ENCODE data around the gene NPHS1. TPM values are rescaled to one million over a fixed set of nuclear protein-coding genes. Genes with fewer than 3 reads are reported as not detected.

Gene NPHS1
- total RNA-seq, 1 experiment from 2014 or later = not detected

DNA sequence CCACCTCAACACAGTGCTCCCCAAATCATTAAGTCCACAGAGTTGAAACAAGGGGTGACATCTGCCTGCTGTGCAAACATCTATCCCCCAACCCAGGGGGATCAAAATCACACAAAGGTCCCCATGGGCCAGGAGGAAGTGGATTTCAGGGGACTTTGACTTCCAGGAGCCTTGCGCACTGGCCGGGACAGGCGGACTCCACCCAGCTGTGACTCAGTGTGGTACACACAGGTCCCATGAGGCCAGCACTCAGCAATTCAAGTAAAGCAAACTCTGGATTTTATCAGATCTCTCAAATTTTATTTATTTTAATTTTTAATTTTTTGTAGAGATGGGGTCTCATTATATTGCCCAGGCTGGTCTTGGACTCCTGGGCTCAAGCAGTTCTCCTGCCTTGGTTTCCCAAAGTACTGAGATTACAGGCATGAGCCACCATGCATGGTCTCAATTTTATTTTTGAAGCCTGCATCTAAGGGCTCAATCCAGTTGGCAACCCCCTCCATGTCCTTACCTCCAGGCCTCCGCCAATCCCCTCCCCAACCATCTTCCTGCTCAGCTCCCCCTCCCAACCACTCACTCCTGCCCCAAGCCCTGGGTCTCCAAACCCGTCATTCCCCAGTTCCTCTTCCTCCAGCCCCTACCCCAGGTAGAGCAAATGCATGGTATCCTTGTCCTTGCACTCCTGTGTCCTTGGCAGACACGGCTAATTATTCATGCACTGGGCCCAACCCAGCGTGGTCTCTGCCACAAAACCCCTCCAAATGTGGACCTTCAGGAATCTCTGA is 58.7 kb downstream of the NPHS1 start:
- Histone ChIP-seq H3K27me3 (replicated peaks; ENCODE audit: insufficient read depth, low read depth, low read length, poor library complexity) (peaks cover 16% of the 10 kb centered on the region), H3K4me1 (ENCODE audit: insufficient read depth, low read length, poor library complexity, severe bottlenecking) (no peaks in the 10 kb centered on the region), H3K36me3 (ENCODE audit: insufficient read depth, low read length, poor library complexity, severe bottlenecking) (no peaks in the 10 kb centered on the region), H3K9me3 (ENCODE audit: low read depth, low read length, poor library complexity, severe bottlenecking) (no peaks in the 10 kb centered on the region), H3K27ac (ENCODE audit: low read depth, low read length, poor library complexity, severe bottlenecking) (no peak overlapping the region), H3K4me3 (ENCODE audit: low read depth, low read length, poor library complexity, severe bottlenecking) (no peak overlapping the region)
- POLR2A ChIA-PET (ENCODE audit: low non-redundant PET) = no interaction called here
- no peak for DNase-seq (ENCODE audit: low spot score)
- no TSS peak for BruUV-seq (replicated peaks)
- intact Hi-C loops (cut with micrococcal nuclease; ENCODE audit: unreplicated experiment) = no loop called here
- TF ChIP-seq EZH2 (IDR thresholded peaks at IDR 0.05; ENCODE audit: borderline replicate concordance, low read depth, low read length, poor library complexity, severe bottlenecking) (no peak), CTCF (conservative IDR thresholded peaks at IDR 0.05; ENCODE audit: low read depth, low read length) (no peak)
- CTCF ChIA-PET = no interaction called here

DNA sequence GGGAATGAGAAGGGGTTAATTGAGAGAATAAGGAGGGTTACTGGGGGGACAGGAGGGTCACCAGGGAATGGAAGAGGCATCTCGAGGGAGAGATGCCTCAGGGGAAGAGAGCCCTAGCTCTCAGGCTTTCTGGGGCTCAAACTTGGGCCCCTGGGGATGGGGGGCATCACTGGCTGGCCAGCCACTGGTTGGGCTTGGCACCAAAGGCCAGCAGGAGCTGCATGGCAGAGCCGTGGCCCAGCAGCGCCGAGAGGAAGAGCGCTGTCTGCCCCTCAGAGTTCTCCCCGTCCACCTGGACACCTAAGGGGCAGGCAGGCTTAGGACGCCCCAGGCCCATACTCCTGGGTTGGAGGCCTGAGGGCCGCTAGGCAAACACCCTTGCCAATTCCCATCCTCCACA is 59.4 kb downstream of the NPHS1 start:
- Histone ChIP-seq H3K27ac (ENCODE audit: low read depth, low read length, poor library complexity, severe bottlenecking) (no peak overlapping the region), H3K4me3 (ENCODE audit: low read depth, low read length, poor library complexity, severe bottlenecking) (no peak overlapping the region), H3K4me1 (ENCODE audit: insufficient read depth, low read length, poor library complexity, severe bottlenecking) (no peaks in the 10 kb centered on the region), H3K27me3 (replicated peaks; ENCODE audit: insufficient read depth, low read depth, low read length, poor library complexity) (peaks cover 14% of the 10 kb centered on the region), H3K36me3 (ENCODE audit: insufficient read depth, low read length, poor library complexity, severe bottlenecking) (no peaks in the 10 kb centered on the region), H3K9me3 (ENCODE audit: low read depth, low read length, poor library complexity, severe bottlenecking) (no peaks in the 10 kb centered on the region)
- no TSS peak for BruUV-seq (replicated peaks)
- POLR2A ChIA-PET (ENCODE audit: low non-redundant PET) = no interaction called here
- CTCF ChIA-PET = no interaction called here
- intact Hi-C loops (cut with micrococcal nuclease; ENCODE audit: unreplicated experiment) = no loop called here
- TF ChIP-seq CTCF (conservative IDR thresholded peaks at IDR 0.05; ENCODE audit: low read depth, low read length) (no peak), EZH2 (IDR thresholded peaks at IDR 0.05; ENCODE audit: borderline replicate concordance, low read depth, low read length, poor library complexity, severe bottlenecking) (no peak)
- no peak for DNase-seq (ENCODE audit: low spot score)

- TF ChIP-seq EZH2 (IDR thresholded peaks at IDR 0.05; ENCODE audit: borderline replicate concordance, low read depth, low read length, poor library complexity, severe bottlenecking) (no peak), CTCF (conservative IDR thresholded peaks at IDR 0.05; ENCODE audit: low read depth, low read length) (no peak)
- Histone ChIP-seq H3K4me1 (ENCODE audit: insufficient read depth, low read length, poor library complexity, severe bottlenecking) (no peaks in the 10 kb centered on the region), H3K27me3 (replicated peaks; ENCODE audit: insufficient read depth, low read depth, low read length, poor library complexity) (peaks cover 9% of the 10 kb centered on the region), H3K4me3 (ENCODE audit: low read depth, low read length, poor library complexity, severe bottlenecking) (no peak overlapping the region), H3K27ac (ENCODE audit: low read depth, low read length, poor library complexity, severe bottlenecking) (no peak overlapping the region), H3K9me3 (ENCODE audit: low read depth, low read length, poor library complexity, severe bottlenecking) (no peaks in the 10 kb centered on the region), H3K36me3 (ENCODE audit: insufficient read depth, low read length, poor library complexity, severe bottlenecking) (no peaks in the 10 kb centered on the region)
- ChIA-PET POLR2A (ENCODE audit: low non-redundant PET) (no interaction called here), CTCF (no interaction called here)
- BruUV-seq (replicated peaks) = no TSS peak
- no peak for DNase-seq (ENCODE audit: low spot score)
- intact Hi-C loops (cut with micrococcal nuclease; ENCODE audit: unreplicated experiment) = no loop called here
These were observed 60.0 kb downstream of the NPHS1 start for GRCh38 chr19:35792312-35792711.
